D341Med (cell line): ENCODE measurements around the gene SKI.
"Not testable (repeated sequence)": the region's sequence is repeated elsewhere in the genome, so short reads cannot be mapped to it uniquely, and the experiment has no call there.

Source experiments
- DNase-seq: peaks from one replicate; pipeline ENCODE4 v3.0.0; 2012; ENCODE audit warnings: low spot score

The SKI gene

GRCh38 chr1:2320760-2321667 lies 92.9 kb downstream of the SKI start:
- DNase-seq: no peak

GRCh38 chr1:2322065-2322571 lies 94.0 kb downstream of the SKI start:
- DNase-seq: no peak

DNA sequence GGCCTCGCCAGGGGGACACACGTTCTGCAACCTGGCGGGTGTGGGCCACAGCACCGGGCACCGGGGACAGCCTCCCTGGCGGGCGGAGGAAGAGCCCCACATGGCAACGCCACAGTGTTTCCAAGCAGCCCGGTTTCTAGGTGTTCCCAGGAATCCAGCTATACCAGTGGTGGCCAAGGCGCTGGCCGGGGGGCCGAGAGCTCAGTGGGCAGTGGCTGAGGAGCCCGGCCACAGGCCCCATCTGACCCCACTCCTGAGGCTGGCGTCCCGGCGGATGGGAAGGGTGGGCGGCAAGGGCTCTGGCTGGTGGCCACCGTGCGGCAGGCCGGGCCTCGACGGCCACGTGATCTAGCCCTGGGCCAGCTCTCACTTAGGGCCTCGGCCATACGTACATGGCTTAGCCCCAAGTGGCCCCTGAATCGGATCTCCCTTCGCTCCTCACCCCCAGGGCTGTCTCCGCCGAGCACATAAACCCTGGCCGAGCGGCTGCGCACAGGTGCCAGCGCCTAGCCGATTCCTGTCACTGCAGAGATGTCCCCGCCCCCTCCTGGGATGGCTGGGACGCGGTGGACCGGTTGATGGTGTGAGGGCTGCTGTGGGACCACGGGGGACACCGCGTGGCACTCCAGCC lies 94.6 kb downstream of the SKI start:
- no peak for DNase-seq

DNA sequence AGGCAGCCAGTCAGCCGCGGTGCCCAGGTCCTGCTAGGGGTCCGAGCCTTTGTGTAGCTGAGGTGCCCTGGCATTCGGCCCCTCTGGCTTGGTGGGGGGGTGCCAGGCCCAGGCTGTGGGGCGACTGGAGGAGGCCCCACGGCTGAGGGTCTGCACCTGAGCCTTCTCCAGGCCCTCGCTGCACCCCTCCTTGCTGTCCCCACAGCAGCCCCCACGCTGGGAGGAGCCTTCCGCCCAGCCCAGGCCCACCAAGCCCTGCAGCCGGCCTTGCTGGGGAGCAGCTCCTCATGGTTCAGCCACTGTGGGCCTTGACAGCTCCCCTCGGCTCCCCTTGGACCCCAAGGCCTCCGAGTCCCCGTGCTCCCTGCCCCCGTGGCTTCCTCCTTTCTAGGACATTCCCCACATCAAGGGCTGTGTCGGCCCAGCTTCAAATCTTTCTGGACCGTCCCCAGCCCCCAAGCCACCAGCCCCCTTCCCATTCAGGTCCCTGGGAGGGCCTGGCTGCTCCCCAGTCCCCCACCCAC lies 95.4 kb downstream of the SKI start:
- DNase-seq: no peak

DNA sequence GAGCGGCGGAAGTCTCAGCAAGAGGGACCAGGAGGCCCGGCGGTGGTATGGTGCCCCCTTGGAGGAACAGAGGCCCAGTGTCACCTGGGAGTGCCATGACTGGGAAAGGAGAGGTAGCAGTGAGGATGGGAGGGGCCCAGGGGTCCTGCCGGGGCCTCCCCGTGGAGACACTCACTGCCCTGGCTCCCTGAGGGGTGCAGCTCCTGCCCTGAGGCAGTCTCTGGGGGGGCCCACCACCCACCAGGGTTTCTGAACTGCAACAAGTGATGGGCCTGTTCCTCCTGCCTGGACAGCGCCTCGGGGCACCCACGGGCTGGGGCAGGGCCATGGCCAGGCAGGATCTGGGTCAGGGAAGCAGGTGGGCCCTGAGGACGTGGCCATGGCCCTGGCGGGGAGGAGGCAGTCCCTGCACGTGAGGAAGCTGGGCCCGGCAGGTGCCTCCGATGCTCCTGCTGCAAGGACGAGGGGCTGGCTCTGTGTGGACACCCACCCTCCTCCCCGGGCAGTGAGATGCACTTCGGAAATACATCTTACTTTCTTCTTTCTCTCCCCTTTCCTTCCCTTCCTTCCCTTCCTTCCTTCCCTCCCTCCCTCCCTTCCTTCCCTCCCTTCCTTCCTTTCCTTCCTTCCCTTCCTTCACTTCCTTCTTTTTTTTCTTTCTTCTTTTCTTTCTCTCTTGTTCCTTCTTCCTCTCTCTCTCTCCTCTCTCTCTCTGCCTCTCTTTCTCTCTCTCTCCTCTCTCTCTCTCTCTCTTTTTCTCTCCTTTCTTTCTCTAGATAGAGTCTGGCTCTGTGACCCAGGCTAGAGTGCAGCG lies 96.6 kb downstream of the SKI start:
- DNase-seq: no peak

- DNase-seq: no peak
These were observed 98.4 kb downstream of the SKI start for GRCh38 chr1:2326524-2326923.

DNA sequence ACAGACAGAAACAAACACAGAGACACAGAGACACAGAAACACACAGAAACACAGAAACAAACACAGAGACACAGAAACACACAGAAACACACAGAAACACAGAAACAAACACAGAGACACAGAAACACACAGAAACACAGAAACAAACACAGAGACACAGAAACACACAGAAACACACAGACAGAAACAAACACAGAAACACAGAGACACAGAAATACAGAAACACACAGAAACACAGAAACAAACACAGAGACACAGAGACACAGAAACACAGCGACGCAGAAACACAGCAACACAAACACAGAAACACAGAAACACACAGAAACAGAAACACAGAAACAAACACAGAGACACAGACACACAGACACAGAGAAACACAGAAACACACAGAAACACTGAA lies 99.0 kb downstream of the SKI start:
- not testable (repeated sequence) for DNase-seq

- DNase-seq: no peak
These were observed 99.7 kb downstream of the SKI start for GRCh38 chr1:2327841-2328240.

GRCh38 chr1:2328676-2329455 lies 100.7 kb downstream of the SKI start:
- no peak for DNase-seq

DNA sequence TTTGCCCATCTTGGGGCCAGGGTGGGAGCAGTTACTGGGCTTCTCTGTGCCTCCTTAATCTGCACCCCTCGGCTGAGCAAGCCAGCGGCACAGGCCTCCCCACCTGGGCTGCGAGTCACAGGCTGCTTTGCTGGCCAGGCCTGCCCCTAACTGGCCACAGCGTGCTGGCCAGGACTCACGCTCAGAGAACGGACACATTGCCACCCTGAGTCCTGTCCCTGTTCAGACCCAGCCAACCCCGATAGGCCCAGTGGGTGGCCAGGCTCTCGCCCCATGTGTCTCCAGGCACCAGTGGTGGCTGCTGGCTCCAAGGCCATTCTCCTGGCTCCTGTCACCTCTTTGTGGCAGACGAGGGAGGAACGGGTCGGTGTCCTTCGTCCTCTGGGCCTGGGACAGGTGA lies 101.9 kb downstream of the SKI start:
- no peak for DNase-seq

DNA sequence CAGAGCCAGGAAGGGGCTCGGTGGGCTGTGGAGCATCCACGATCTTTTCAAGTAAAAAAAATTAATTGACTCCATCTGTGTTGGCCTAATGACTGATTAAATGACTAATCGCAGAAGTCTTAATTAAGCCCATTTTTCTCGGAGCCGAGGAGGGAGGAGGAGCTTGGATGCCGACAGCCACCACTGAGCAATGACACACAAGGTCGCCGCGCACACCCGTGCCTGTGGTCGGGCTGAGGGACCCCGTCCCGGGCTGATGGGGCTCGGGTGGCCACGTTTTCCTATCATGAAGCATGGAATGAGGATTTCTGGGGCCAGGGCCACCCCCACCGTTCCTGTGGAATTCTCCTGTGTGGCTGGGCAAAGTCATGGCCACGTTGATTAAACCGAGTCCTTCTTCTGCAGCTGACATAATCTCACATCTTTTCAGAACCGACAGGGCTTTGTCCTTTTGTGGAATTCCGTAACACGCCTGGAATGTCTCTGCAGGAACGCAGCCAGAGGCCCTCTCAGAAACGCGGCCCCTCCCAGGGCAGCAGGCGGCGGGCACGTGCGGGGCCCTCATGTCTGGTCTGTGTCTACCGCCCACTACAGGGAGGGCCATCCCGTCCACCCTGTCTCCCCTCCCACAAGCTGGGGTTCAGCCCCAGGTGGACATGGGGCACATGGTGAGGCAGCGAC lies 102.5 kb downstream of the SKI start:
- no peak for DNase-seq

DNA sequence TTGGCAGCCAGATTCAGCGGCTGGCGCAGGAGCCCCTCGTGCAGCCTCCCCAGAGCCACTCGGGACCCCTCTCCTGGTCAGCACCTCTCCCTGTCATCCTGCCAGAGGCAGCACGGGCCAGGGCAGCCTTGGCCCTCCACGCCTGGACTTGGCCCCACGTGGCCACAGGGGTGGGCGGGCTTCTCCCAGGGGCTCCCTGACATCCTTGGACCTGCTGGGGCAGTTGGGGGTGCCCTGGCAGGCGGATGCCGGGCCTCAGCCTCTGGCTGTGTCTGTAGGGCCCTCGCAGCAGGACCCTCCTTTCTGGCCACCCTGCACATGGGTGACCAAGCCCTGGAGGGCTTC lies 103.1 kb downstream of the SKI start:
- no peak for DNase-seq

- not testable (repeated sequence) for DNase-seq
These were observed 103.5 kb downstream of the SKI start for GRCh38 chr1:2331580-2331979.

GRCh38 chr1:2334366-2334765 lies 106.2 kb downstream of the SKI start:
- DNase-seq: no peak

- DNase-seq: no peak
These were observed 106.9 kb downstream of the SKI start for GRCh38 chr1:2334883-2335534.

DNA sequence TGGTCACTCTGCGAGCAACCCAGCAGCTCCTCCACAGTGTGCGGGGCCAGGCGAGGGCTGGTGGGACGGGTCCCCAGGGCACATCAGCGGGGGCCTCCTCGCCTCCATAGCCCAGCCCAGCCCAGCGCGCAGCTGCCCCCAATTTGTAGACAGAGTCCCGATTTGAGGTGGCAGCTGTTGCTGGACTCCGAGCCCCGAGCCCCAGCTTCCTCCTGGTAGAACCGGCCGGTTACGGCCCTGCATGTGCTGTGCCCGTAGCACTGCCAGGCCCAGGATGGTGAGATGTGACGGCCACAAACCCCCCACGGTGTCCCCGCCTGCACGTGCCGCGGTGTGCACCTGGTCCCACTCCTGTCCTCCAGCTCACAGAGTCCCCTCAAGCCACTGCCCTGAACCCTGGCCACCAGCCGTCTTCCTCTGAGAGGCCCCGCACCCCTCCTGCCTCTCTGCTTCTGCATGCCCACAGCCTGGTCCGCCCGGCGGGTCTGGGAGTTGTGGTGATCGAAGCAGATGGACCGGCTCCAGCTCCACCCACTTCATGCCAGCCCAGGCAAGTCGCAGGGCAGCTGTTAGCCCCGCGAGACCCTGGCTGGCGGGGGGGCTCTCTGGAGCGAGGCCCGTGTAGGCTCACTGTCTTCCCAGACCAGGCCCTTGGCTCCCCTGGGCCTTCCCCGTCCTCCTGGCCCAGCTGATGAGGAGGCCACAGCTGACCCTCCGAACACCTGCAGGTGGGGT lies 107.8 kb downstream of the SKI start:
- no peak for DNase-seq

DNA sequence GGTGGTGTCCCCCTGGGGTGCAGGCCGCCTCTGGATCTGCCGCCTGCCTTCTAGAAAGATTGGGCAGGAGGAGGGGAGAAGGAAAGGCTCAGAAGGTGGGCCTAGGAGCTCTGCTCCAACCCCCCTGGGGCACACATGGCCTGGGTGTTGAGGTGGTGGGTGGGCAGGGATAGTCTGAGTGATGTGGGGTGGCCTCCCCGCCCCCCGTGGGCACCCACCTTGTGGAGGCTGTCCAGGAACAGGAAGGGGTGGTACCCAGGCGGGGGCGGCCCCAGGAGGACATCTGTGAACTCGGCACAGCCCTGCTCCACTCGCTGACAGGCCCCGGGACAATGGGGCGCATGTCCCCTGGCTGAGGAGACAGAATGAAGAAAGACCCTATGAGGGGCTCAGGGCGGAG lies 108.4 kb downstream of the SKI start:
- DNase-seq: no peak

DNA sequence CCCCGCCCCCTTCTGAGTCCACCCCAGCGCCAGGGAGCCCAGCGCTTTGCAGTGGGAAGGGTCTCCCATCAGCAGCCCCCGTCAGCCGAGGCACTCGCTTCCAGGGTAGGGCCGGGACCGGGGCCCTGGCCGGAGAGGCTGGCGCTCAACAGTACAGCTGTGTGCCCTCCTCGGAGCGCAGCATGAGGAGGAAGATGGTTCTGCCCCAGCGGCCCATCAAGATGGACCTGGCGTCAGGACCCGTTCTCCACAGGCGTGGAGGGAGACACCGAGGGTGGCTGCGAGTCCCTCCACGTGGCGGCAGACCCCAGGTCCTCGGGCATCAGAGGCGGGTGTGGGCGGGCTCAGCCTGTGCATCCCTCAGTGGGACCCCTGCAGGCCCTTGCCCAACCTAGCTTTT lies 109.0 kb downstream of the SKI start:
- no peak for DNase-seq

DNA sequence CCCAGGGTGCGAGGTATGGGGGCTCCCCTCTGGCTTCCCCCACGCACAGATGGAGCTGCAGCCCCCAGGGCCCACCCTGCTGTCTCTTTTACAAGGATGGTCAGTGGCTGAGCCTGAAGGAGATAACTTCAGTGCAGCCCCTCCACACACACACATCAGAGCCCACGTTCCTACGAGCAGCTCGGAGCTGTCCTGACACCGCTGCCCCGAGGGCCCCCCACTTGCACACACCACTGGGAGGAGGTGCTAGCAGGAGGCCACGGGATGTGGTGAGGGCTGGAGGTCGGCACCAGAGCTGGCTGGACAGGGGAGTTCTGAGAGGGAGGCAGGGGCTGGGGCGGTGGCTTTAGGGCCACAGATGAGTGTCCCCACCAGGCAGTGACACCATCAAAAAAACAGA lies 109.4 kb downstream of the SKI start:
- DNase-seq: no peak
